Right renal cortex interstitium (tissue), 3 donors: ENCODE measurements around the gene KITLG. TPM values are rescaled to one million over a fixed set of nuclear protein-coding genes. Genes with fewer than 3 reads are reported as not detected.
"Not testable (repeated sequence)": the region's sequence is repeated elsewhere in the genome, so short reads cannot be mapped to it uniquely, and the experiment has no call there.

ENCODE experiments used
- DNase-seq, 3 donors: peaks; one replicate each; pipeline ENCODE4 v3.0.0-alpha.2; 2013; ENCODE audit warnings: low read depth in 3 of 3, low spot score in 2 of 3
- polyA plus RNA-seq, 3 donors: library from polyadenylated mRNA; unstranded; fragments of 120-200 nt; gene quantifications; one replicate each; pipeline ENCODE4 v1.2.1, GENCODE V29; 2013; ENCODE audit not compliant: insufficient read length in 3 of 3

Gene KITLG
- polyA plus RNA-seq, 3 donors: 28.5 to 36.7 (median 34.9) TPM

- DNase-seq: no peak
Observed at GRCh38 chr12:88544991-88545980, 35.0 kb downstream of the KITLG start.

GRCh38 chr12:88539893-88540292 is 40.4 kb downstream of the KITLG start:
- DNase-seq: no peak

GRCh38 chr12:88538697-88539096 is 41.6 kb downstream of the KITLG start:
- no peak for DNase-seq

GRCh38 chr12:88538250-88538649 is 42.0 kb downstream of the KITLG start:
- no peak for DNase-seq

GRCh38 chr12:88530868-88531267 is 49.4 kb downstream of the KITLG start:
- DNase-seq: no peak

- DNase-seq: no peak
Observed at GRCh38 chr12:88529531-88530488, 50.5 kb downstream of the KITLG start.

GRCh38 chr12:88522961-88523360 is 57.3 kb downstream of the KITLG start:
- DNase-seq: no peak

GRCh38 chr12:88520436-88520820 is 59.8 kb downstream of the KITLG start:
- DNase-seq: no peak

GRCh38 chr12:88519802-88520435 is 60.4 kb downstream of the KITLG start:
- DNase-seq: no peak

GRCh38 chr12:88518863-88519403 is 61.3 kb downstream of the KITLG start:
- no peak for DNase-seq

GRCh38 chr12:88516811-88517210 is 63.5 kb downstream of the KITLG start:
- DNase-seq: no peak

GRCh38 chr12:88510843-88511242 is 69.4 kb downstream of the KITLG start:
- DNase-seq: no peak

- no peak for DNase-seq
Observed at GRCh38 chr12:88509851-88510250, 70.4 kb downstream of the KITLG start.

- no peak for DNase-seq
Observed at GRCh38 chr12:88509347-88509746, 70.9 kb downstream of the KITLG start.

GRCh38 chr12:88507851-88508250 is 72.4 kb downstream of the KITLG start:
- not testable (repeated sequence) for DNase-seq

- DNase-seq: no peak
Observed at GRCh38 chr12:88507270-88507669, 73.0 kb downstream of the KITLG start.

GRCh38 chr12:88505696-88506095 is 74.6 kb downstream of the KITLG start:
- no peak for DNase-seq

GRCh38 chr12:88503281-88503703 is 77.0 kb downstream of the KITLG start:
- no peak for DNase-seq

GRCh38 chr12:88501972-88502938 is 78.0 kb downstream of the KITLG start:
- DNase-seq: no peak
